ENCODE results near the gene ZBTB11. TPM values are rescaled to one million over a fixed set of nuclear protein-coding genes. Genes with fewer than 3 reads are reported as not detected.

Gene ZBTB11
- polyA plus RNA-seq, 1 of the 3 experiments (the other 2 are of a cell fraction), result 4.9 TPM

DNA sequence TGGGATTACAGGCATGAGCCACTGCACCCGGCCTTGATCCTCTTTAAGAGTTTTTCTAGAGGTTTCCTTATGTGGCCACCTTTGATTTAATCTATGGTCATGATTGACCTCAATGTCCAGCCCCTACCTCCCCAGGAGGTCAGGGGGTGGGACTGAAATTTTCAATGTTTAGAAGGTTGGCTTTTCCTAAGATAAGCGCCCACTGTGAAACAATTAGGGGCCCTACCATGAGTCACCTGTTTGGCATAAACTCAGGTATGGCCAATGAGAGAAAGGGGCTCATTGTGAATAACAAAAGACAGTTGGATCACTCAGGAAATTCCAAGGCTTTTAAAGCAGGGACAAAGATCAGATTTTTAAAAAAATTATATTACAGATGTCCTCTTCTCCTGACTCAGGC is 51.1 kb downstream of the ZBTB11 start:
- no peak overlapping the region for H2AFZ ChIP-seq (ENCODE audit: low read depth)
- no peak overlapping the region for H3K4me3 ChIP-seq (ENCODE audit: low read depth in 2 of 2, low read length in 1 of 2)
- no peak overlapping the region for H3K4me2 ChIP-seq
- no peak overlapping the region for H3K9ac ChIP-seq
- ChIA-PET CTCF (no interaction called here), POLR2A (no interaction called here)
- no peaks in the 10 kb centered on the region for H3K9me2 ChIP-seq
- no peaks in the 10 kb centered on the region for H3K27me3 ChIP-seq (ENCODE audit: insufficient read depth)
- no peaks in the 10 kb centered on the region for H3K36me3 ChIP-seq (replicated peaks in 1 of 2; ENCODE audit: control insufficient read depth in 1 of 2, insufficient read depth in 2 of 2, low read length in 1 of 2)
- WGBS (ENCODE audit: low lambda C conversion rate), result 37% methylated on average over 2 of the region's 2 CpGs
- H3K4me1 ChIP-seq (ENCODE audit: control insufficient read depth in 1 of 2, insufficient read depth in 2 of 2, low read depth in 1 of 2, low read length in 1 of 2), result no peaks in the 10 kb centered on the region
- H3K27ac ChIP-seq (ENCODE audit: low read depth in 2 of 2, low read length in 1 of 2), result no peak overlapping the region
- no peaks in the 10 kb centered on the region for H4K20me1 ChIP-seq (ENCODE audit: insufficient read depth)
- no peak for DNase-seq
- TF ChIP-seq MEF2A (IDR thresholded peaks at IDR 0.05; ENCODE audit: borderline replicate concordance, low read depth), result no peak
- no peak for TF ChIP-seq TCF12 (IDR thresholded peaks at IDR 0.05)
- no peak for TF ChIP-seq EZH2phosphoT487 (IDR thresholded peaks at IDR 0.05; ENCODE audit: borderline replicate concordance, low read depth)
- TF ChIP-seq SIN3A (IDR thresholded peaks at IDR 0.05; ENCODE audit: borderline replicate concordance, low read depth, low read length), result no peak
- no peak for TF ChIP-seq TAF1 (IDR thresholded peaks at IDR 0.05; ENCODE audit: borderline replicate concordance, low read depth, low read length)
- no peak for TF ChIP-seq TEAD4 (IDR thresholded peaks at IDR 0.05; ENCODE audit: borderline replicate concordance, insufficient read depth)
- TF ChIP-seq, protein P1, sequence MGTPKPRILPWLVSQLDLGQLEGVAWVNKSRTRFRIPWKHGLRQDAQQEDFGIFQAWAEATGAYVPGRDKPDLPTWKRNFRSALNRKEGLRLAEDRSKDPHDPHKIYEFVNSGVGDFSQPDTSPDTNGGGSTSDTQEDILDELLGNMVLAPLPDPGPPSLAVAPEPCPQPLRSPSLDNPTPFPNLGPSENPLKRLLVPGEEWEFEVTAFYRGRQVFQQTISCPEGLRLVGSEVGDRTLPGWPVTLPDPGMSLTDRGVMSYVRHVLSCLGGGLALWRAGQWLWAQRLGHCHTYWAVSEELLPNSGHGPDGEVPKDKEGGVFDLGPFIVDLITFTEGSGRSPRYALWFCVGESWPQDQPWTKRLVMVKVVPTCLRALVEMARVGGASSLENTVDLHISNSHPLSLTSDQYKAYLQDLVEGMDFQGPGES (IDR thresholded peaks at IDR 0.05; ENCODE audit: low read depth, low read length), result no peak
- no peaks in the 10 kb centered on the region for H3K9me3 ChIP-seq
- peaks cover 4% of the 10 kb centered on the region for H3F3A ChIP-seq (replicated peaks; ENCODE audit: insufficient read depth)
- H3K79me2 ChIP-seq (ENCODE audit: insufficient read depth), result no peaks in the 10 kb centered on the region

DNA sequence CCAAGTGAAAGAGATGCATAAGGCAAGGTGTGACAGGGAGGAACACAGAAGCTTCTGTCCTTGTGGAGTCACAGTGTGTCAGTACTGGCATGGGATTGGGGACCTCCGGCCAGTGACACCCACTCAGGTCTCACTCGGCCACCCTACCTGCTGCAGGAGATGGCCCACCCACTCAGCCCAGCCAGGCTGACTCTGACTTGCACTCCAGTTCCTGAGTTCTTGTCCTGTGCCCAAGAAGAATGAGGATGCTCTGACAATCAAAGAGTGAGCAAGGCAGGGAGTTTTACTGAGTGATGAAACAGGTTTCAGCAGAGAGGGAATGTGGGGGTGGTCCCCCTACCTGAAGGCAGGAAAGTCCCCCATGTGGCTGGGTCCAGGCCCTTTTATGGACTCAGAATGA is 52.1 kb downstream of the ZBTB11 start:
- Histone ChIP-seq H3K4me2 (no peak overlapping the region), H3F3A (replicated peaks; ENCODE audit: insufficient read depth) (no peaks in the 10 kb centered on the region), H3K27ac (ENCODE audit: low read depth in 2 of 2, low read length in 1 of 2) (no peak overlapping the region), H3K79me2 (ENCODE audit: insufficient read depth) (no peaks in the 10 kb centered on the region), H3K27me3 (ENCODE audit: insufficient read depth) (no peaks in the 10 kb centered on the region), H3K4me3 (ENCODE audit: low read depth in 2 of 2, low read length in 1 of 2) (no peak overlapping the region), H3K36me3 (replicated peaks in 1 of 2; ENCODE audit: control insufficient read depth in 1 of 2, insufficient read depth in 2 of 2, low read length in 1 of 2) (no peaks in the 10 kb centered on the region), H4K20me1 (ENCODE audit: insufficient read depth) (no peaks in the 10 kb centered on the region), H3K9me2 (no peaks in the 10 kb centered on the region), H3K9me3 (no peaks in the 10 kb centered on the region), H2AFZ (ENCODE audit: low read depth) (no peak overlapping the region), H3K4me1 (ENCODE audit: control insufficient read depth in 1 of 2, insufficient read depth in 2 of 2, low read depth in 1 of 2, low read length in 1 of 2) (no peaks in the 10 kb centered on the region), H3K9ac (no peak overlapping the region)
- 16% methylated on average over 2 of the region's 2 CpGs for WGBS (ENCODE audit: low lambda C conversion rate)
- TF ChIP-seq FOSL2 (IDR thresholded peaks at IDR 0.05; ENCODE audit: borderline replicate concordance, low read depth), result no peak
- TF ChIP-seq EZH2phosphoT487 (IDR thresholded peaks at IDR 0.05; ENCODE audit: borderline replicate concordance, low read depth), result no peak
- TF ChIP-seq, protein P2, sequence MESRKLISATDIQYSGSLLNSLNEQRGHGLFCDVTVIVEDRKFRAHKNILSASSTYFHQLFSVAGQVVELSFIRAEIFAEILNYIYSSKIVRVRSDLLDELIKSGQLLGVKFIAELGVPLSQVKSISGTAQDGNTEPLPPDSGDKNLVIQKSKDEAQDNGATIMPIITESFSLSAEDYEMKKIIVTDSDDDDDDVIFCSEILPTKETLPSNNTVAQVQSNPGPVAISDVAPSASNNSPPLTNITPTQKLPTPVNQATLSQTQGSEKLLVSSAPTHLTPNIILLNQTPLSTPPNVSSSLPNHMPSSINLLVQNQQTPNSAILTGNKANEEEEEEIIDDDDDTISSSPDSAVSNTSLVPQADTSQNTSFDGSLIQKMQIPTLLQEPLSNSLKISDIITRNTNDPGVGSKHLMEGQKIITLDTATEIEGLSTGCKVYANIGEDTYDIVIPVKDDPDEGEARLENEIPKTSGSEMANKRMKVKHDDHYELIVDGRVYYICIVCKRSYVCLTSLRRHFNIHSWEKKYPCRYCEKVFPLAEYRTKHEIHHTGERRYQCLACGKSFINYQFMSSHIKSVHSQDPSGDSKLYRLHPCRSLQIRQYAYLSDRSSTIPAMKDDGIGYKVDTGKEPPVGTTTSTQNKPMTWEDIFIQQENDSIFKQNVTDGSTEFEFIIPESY (IDR thresholded peaks at IDR 0.05; ENCODE audit: borderline replicate concordance, low read depth), result no peak
- no peak for TF ChIP-seq CHD2 (IDR thresholded peaks at IDR 0.05; ENCODE audit: low read length, partially characterized antibody)
- TF ChIP-seq, protein P1 (IDR thresholded peaks at IDR 0.05; ENCODE audit: low read depth, low read length), result no peak
- ChIA-PET POLR2A (no interaction called here), CTCF (no interaction called here)
- DNase-seq, result no peak
